ENCODE measurements around the gene MFRP. TPM values are rescaled to one million over a fixed set of nuclear protein-coding genes. Genes with fewer than 3 reads are reported as not detected.

The MFRP gene
- total and polyA plus RNA-seq, 11 donors, result 0.04 TPM; not detected in 10

DNA sequence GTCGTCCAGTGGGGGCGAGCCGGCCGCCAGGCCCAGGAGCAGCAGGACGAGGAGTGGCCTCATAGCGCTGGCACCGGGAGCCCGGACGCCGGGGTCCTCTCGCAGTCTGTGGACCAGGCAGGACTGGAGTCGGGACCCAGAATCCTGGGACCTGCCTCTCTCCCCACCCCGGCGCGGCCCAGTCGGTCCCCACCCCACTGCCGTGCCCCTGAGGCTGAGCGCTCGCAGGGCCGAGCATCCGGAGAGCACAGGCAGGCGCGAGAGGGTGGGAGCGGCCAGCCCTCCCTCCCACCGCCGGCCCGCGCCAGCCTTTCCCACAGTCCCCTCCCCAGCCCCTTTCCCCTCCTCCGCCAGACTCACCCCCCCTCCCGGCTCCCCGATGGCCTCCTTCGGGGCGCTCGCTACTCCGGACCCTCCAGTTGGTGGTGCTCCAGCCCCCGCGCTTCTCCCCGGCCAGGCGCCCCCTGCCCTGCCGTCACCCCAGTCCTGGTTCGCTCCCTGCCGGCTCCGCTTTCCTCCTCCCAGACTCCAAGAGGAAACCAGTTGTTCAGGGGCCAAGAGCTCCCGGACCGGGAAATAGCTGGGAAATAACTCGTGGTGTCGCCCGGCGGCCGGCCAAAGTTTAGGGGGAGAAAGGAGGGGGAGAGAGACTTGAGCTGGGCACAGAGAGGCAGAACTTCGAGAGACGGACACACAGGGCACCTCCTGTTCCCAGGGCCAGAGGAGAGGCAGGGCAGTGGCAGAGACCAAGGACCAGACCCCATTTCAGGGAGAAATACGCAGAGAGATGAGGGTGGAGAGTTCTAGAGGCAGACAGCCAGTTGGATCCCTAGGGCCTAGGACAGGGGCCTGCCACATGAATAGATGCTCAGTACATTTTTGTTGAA is 5.9 kb downstream of the MFRP start, which contains the start of gene C1QTNF5:
Gene C1QTNF5, minus strand, starts transcription at position 549 of the 887 bp plus-strand sequence. Its CDS starts 486 bp downstream, at position 63.
- intact Hi-C loops (cut with DNase I), result loop anchor here in 3 of 10 donors (1.0 to 5.0 kb wide), 2 partner anchors 34 to 37 kb away; no protein-coding TSS in a partner anchor
- TF ChIP-seq POLR2A (IDR thresholded peaks at IDR 0.05), result peak in 1 of 2 donors; percentile 29
- TF ChIP-seq, protein P1, sequence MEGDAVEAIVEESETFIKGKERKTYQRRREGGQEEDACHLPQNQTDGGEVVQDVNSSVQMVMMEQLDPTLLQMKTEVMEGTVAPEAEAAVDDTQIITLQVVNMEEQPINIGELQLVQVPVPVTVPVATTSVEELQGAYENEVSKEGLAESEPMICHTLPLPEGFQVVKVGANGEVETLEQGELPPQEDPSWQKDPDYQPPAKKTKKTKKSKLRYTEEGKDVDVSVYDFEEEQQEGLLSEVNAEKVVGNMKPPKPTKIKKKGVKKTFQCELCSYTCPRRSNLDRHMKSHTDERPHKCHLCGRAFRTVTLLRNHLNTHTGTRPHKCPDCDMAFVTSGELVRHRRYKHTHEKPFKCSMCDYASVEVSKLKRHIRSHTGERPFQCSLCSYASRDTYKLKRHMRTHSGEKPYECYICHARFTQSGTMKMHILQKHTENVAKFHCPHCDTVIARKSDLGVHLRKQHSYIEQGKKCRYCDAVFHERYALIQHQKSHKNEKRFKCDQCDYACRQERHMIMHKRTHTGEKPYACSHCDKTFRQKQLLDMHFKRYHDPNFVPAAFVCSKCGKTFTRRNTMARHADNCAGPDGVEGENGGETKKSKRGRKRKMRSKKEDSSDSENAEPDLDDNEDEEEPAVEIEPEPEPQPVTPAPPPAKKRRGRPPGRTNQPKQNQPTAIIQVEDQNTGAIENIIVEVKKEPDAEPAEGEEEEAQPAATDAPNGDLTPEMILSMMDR (IDR thresholded peaks at IDR 0.05), result no peak
- H3K4me1 ChIP-seq, result peaks cover 4 to 59% (median 39%) of the 10 kb centered on the region in 12 donors
- peak within 1 kb of the TSS; percentile 57 to 97 (median 76) for H3K4me3 ChIP-seq
- peaks cover 0 to 10% (median 5%) of the 10 kb centered on the region in 9 donors for H3K36me3 ChIP-seq
- H3K27me3 ChIP-seq, result peaks cover 0 to 33% (median 0%) of the 10 kb centered on the region in 9 donors
- ATAC-seq (peak; percentile 12 to 73 (median 54)), DNase-seq (peak; percentile 90 to 94 (median 92))
- H3K27ac ChIP-seq, result peak within 1 kb of the TSS; percentile 90 to 100 (median 97)
- H3K9me3 ChIP-seq, result no peaks in the 10 kb centered on the region
- 1 to 2% (median 1%) methylated on average over 28 to 53 of the region's 53 CpGs for WGBS, 4 donors

DNA sequence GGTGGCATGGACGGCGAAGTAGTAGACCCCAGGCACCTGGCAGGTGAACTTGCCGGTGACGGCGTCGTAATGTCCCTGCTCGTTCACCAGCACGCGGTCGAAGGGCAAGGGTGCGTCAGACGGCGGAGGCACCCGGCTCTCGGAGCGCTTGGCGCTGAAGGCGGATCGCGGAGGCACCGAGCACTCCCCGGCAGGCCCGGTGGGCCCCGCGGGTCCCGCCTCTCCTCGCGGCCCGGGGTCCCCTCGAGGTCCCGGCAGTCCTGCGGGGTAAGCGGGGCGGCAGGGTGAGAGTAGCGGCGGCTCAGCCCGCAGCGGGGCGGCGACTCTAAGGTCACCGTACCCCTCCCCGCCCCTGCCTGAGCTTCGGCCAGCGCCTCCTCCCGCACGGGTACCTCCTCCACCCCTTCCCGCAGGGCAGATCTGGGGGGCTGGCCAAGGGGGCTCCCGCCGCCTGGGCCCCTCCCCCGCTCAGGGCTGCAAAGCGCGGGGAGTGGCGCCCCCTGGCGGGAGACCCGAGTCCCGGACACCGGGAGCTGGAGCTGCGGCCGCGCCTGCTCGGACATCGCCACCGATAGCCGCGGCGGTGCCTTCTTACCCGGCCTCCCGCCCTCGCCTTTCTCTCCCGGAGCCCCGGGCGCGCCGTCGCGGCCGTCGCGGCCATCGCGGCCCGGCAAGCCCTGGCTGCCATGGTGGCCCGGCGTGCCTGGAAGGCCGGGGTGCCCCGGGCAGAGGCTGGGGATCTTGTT is 6.7 kb downstream of the MFRP start:
- ATAC-seq, result peak in 3 of 4 donors; percentile 35 to 78 (median 65)
- peaks cover 7 to 67% (median 47%) of the 10 kb centered on the region in 12 donors for H3K4me1 ChIP-seq
- peak; percentile 83 to 87 (median 85) for DNase-seq
- no peaks in the 10 kb centered on the region for H3K9me3 ChIP-seq
- intact Hi-C loops (cut with DNase I), result loop anchor here in 6 of 10 donors (1.0 to 10.0 kb wide), 6 partner anchors 35 to 235 kb away; partner anchors contain the start of genes ABCG4 (in 1 of the 6), C2CD2L (in 1 of the 6), CBL (in 1 of the 6) and DPAGT1 (in 1 of the 6)
- peaks cover 0 to 10% (median 5%) of the 10 kb centered on the region in 9 donors for H3K36me3 ChIP-seq
- 1 to 17% (median 2%) methylated on average over 16 to 86 of the region's 86 CpGs for WGBS, 4 donors
- H3K4me3 ChIP-seq, result peak overlapping the region; percentile 57 to 97 (median 76)
- H3K27ac ChIP-seq, result peak overlapping the region; percentile 90 to 100 (median 97)
- peaks cover 0 to 33% (median 0%) of the 10 kb centered on the region in 9 donors for H3K27me3 ChIP-seq
- TF ChIP-seq, protein P1 (IDR thresholded peaks at IDR 0.05), result peak; percentile 84 to 98 (median 96)
- peak in 1 of 2 donors; percentile 43 for TF ChIP-seq POLR2A (IDR thresholded peaks at IDR 0.05)

DNA sequence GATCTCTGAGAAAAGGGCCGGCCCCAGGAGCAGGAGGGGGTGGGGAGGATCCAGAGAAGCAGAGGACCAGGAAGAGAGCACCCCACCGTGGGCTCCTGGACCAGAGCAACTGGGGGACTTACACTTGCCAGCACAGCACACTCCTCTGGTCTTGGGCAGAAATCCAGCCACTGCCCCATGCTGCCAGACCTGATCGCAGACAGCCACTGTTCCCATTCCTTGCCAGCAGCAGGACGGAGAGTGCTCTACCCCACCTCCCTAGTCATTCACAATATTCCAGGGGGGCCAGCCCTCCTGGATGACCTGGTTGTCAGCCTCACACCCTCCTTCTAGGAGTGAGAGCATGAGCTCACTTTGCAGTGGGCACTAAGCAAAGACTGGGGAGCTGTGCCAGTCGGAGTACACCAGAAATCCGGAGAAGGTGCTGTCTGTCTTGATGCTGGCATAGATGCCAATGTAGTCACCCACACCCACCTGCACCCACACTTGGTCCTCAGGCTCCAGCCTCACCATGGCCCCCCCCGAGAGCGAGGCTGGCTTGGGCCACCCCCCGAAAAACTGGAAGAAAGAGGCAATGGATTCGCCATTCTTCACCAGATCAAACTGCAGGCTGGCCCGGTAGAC is 7.4 kb downstream of the MFRP start:
- 30 to 43% (median 38%) methylated on average over 8 to 11 of the region's 11 CpGs for WGBS, 4 donors
- Histone ChIP-seq H3K27ac (peak overlapping the region in 11 of 12 donors; percentile 90 to 100 (median 97)), H3K27me3 (peaks cover 0 to 33% (median 0%) of the 10 kb centered on the region in 9 donors), H3K36me3 (peaks cover 0 to 10% (median 5%) of the 10 kb centered on the region in 9 donors), H3K4me1 (peaks cover 7 to 68% (median 47%) of the 10 kb centered on the region in 12 donors), H3K9me3 (no peaks in the 10 kb centered on the region), H3K4me3 (peak overlapping the region; percentile 57 to 97 (median 76))
- no peak for TF ChIP-seq POLR2A (IDR thresholded peaks at IDR 0.05)
- TF ChIP-seq, protein P1 (IDR thresholded peaks at IDR 0.05), result no peak
- peak in 2 of 4 donors; percentile 1 to 3 for ATAC-seq
- intact Hi-C loops (cut with DNase I), result loop anchor here in 4 of 10 donors (1.0 to 10.0 kb wide), 5 partner anchors 42 to 234 kb away; partner anchors contain the start of genes USP2 (in 2 of the 4), ABCG4 (in 1 of the 4), C2CD2L (in 1 of the 4) and CBL (in 1 of the 4)
- DNase-seq, result peak in 3 of 5 donors; percentile 45 to 62 (median 60)
